Activated CD4-positive, alpha-beta T cell treated with anti-CD3 and anti-CD28 coated beads, Interleukin-2, amount 10 ng/mL, durations not matched to agents 24 days and 14 days (primary cell): ENCODE results near the gene KCTD6. TPM values are rescaled to one million over a fixed set of nuclear protein-coding genes. Genes with fewer than 3 reads are reported as not detected.

Experiments used
- DNase-seq: peaks from one replicate; pipeline ENCODE4 v3.0.0; 2022
- H3K27ac Mint-ChIP-seq: one replicate; pipeline ENCODE4 v1.8.0; 2022; ENCODE audit warnings: mild to moderate bottlenecking, mixed read lengths
- H3K27me3 Mint-ChIP-seq: one replicate; pipeline ENCODE4 v1.8.0; 2022; ENCODE audit warnings: mixed read lengths
- H3K36me3 Mint-ChIP-seq: one replicate; pipeline ENCODE4 v1.8.0; 2022; ENCODE audit warnings: low read depth, mild to moderate bottlenecking, mixed read lengths
- H3K4me1 Mint-ChIP-seq: one replicate; pipeline ENCODE4 v1.8.0; 2021; ENCODE audit warnings: mixed read lengths
- H3K4me3 Mint-ChIP-seq: one replicate; pipeline ENCODE4 v1.8.0; 2022; ENCODE audit warnings: mild to moderate bottlenecking, moderate library complexity, mixed read lengths
- H3K9me3 Mint-ChIP-seq: one replicate; pipeline ENCODE4 v1.8.0; 2021; ENCODE audit warnings: mixed read lengths
- intact Hi-C: fragments of 100-400 bp; cut with micrococcal nuclease; formaldehyde crosslinking; loops from one replicate; pipeline ENCODE4 v1.15.1; 2023
- total RNA-seq: library from RNA; stranded (reverse); gene quantifications from 2 replicates; pipeline ENCODE4 v1.2.3, GENCODE V29; 2022

KCTD6 gene
- total RNA-seq, 1 donor from 2014 or later: 6.3 TPM

DNA sequence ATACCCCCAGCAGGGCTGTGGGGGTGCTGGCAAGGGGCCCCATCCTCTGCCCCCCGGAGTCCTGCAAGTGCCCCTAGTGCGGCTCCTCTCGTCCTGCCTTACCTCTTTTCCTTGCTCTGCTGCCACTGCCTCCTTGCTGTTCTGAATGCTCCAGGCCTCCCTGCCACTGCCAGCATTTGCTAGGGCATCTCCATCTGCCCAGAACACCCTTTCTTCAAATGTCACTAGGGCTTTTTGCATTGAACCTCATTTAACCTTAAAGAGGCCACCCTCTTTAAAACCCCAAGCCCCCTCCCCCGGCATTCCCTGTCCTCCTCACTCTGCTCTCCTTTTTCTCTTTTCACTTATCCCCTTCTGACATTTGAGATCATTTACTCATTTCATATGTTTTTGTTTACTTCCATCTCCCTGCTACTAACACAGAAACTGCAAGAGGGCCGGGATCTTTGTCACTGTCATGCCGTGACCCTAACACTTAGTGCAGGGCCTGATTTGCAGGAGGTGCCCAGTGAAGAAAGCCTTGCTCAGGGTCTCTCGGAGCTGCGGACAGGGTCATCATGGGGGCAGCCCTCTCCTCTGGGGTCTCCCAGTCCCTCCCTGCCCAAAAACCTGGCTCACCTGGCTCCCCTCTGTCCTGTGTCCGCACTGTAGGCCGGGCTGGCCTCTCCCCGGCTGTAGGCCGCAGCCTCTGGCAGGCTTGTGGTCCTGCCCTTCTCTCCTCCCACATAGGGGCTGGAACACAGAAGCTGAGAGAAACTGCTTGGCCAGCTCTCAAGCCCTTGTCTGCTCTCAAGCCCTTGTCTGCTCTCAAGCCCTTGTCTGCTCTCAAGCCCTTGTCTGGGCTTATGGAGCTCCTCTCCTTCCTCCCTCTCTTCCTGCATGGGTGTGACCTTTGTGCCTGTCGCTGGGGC, 44.9 kb downstream of the KCTD6 start, which contains the start of gene ACOX2:
Gene ACOX2 (minus strand): TSS at position 690 of the 911 bp plus-strand sequence. CDS start 2,084 bp downstream, outside the sequence.
- Mint-ChIP-seq H3K27ac (no peak within 1 kb of the TSS), H3K9me3 (no peaks in the 10 kb centered on the region), H3K27me3 (peaks cover 14% of the 10 kb centered on the region), H3K36me3 (no peaks in the 10 kb centered on the region), H3K4me1 (peaks cover 16% of the 10 kb centered on the region), H3K4me3 (no peak within 1 kb of the TSS)
- intact Hi-C loops: no loop called here
- no peak for DNase-seq

- no peaks in the 10 kb centered on the region for H3K36me3 Mint-ChIP-seq
- no peak overlapping the region for H3K4me3 Mint-ChIP-seq
- peaks cover 9% of the 10 kb centered on the region for H3K4me1 Mint-ChIP-seq
- intact Hi-C loops: no loop called here
- DNase-seq: no peak
- H3K27me3 Mint-ChIP-seq: peaks cover 16% of the 10 kb centered on the region
- no peaks in the 10 kb centered on the region for H3K9me3 Mint-ChIP-seq
- no peak overlapping the region for H3K27ac Mint-ChIP-seq
Observed at GRCh38 chr3:58537412-58538301, 45.8 kb downstream of the KCTD6 start.

DNA sequence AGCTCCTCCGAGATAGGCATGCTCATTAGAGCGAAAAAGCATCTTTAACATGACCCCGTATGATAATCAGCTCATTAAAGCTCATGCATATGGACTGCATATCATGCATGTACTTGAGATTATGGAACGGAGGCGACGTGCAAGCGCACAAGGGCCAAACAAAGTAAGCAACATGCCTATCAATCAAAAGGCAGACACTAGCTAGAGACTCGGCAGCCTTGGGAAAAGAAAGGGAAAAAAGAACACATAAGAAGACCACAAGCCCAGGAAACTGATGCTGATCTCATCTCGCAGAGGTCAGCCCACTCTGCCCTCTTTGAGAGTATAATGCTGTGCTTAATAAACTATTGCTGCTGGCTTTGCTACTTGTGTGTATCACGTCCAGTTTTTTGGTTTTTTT, 47.7 kb downstream of the KCTD6 start:
- Mint-ChIP-seq H3K27ac (no peak overlapping the region), H3K9me3 (no peaks in the 10 kb centered on the region), H3K36me3 (no peaks in the 10 kb centered on the region), H3K4me3 (no peak overlapping the region), H3K4me1 (peaks cover 5% of the 10 kb centered on the region), H3K27me3 (peaks cover 22% of the 10 kb centered on the region)
- intact Hi-C loops: no loop called here
- DNase-seq: no peak

GRCh38 chr3:58540176-58540858, 48.4 kb downstream of the KCTD6 start:
- Mint-ChIP-seq H3K27ac (no peak overlapping the region), H3K4me1 (peaks cover 5% of the 10 kb centered on the region), H3K36me3 (no peaks in the 10 kb centered on the region), H3K27me3 (peaks cover 26% of the 10 kb centered on the region), H3K4me3 (no peak overlapping the region), H3K9me3 (no peaks in the 10 kb centered on the region)
- DNase-seq: no peak
- intact Hi-C loops: no loop called here

DNA sequence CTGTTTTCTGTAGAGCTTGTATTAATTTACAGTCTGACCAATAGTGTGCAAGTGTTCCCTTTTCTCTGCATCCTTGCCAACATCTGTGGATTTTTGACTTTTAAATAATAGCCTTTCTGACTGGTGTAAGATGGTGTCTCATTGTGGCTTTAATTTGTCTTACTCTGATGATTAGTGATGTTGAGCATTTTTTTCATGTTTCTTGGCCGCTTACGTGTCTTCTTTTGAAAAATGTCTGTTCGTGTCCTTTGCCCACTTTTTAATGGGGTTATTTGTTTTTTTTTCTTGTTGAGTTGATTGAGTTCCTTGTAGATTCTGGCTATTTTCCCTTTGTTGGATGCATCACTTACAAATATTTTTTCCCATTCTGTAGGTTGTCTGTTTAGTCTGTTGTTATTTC, 52.6 kb downstream of the KCTD6 start:
- Mint-ChIP-seq H3K27ac (no peak overlapping the region), H3K36me3 (no peaks in the 10 kb centered on the region), H3K4me3 (no peak overlapping the region), H3K9me3 (no peaks in the 10 kb centered on the region), H3K27me3 (peaks cover 39% of the 10 kb centered on the region), H3K4me1 (no peaks in the 10 kb centered on the region)
- intact Hi-C loops: no loop called here
- DNase-seq: no peak

- no peak overlapping the region for H3K4me3 Mint-ChIP-seq
- H3K27me3 Mint-ChIP-seq: peaks cover 11% of the 10 kb centered on the region
- intact Hi-C loops: no loop called here
- no peaks in the 10 kb centered on the region for H3K4me1 Mint-ChIP-seq
- H3K9me3 Mint-ChIP-seq: no peaks in the 10 kb centered on the region
- DNase-seq: no peak
- no peaks in the 10 kb centered on the region for H3K36me3 Mint-ChIP-seq
- H3K27ac Mint-ChIP-seq: no peak overlapping the region
Observed at GRCh38 chr3:58551636-58552180, 59.8 kb downstream of the KCTD6 start.

Other genes with a start within 250 kb of the KCTD6 start
- 22.7 and 25.2 TPM in 2 replicates for gene RPP14, start 185.9 kb upstream of the KCTD6 start, total RNA-seq
- gene HTD2, start 185.6 kb upstream of the KCTD6 start, total RNA-seq: 9.7 and 11.5 TPM in 2 replicates
- gene PXK, start 159.2 kb upstream of the KCTD6 start, total RNA-seq: 41.1 and 45.7 TPM in 2 replicates
- gene PDHB, start 58.3 kb upstream of the KCTD6 start, total RNA-seq: 68.0 and 69.3 TPM in 2 replicates
- not detected in 2 replicates for gene ACOX2, start 45.1 kb downstream of the KCTD6 start, total RNA-seq
- not detected in 2 replicates for gene FAM107A, start 85.3 kb downstream of the KCTD6 start, total RNA-seq
- gene FAM3D, start 174.7 kb downstream of the KCTD6 start, total RNA-seq: not detected in 2 replicates